ENCODE results near the gene GBGT1.

- TF ChIP-seq CTCF (IDR thresholded peaks at IDR 0.05) (no peak), EP300 (IDR thresholded peaks at IDR 0.05) (no peak), POLR2A (IDR thresholded peaks at IDR 0.05) (no peak)
Observed at GRCh38 chr9:133204335-133204992, 40.8 kb upstream of the GBGT1 start.
